Liver (tissue), 9 donors: Measurements from ENCODE around the gene CHML. TPM values are rescaled to one million over a fixed set of nuclear protein-coding genes. Genes with fewer than 3 reads are reported as not detected.

Experiments used
- DNase-seq: peaks from one replicate; pipeline ENCODE4 v3.0.0-alpha.2; 2017; ENCODE audit warnings: low spot score
- H3K27ac ChIP-seq, 2 donors: one replicate each; pipeline ENCODE4 v1.7.0; 2013; ENCODE audit warnings: inconsistent platforms in 2 of 2, low read length in 2 of 2, control low read depth in 1 of 2, low read depth in 1 of 2, mild to moderate bottlenecking in 1 of 2
- H3K27me3 ChIP-seq, 4 donors: one replicate each; pipeline versions ENCODE4 v1.6.1 to v1.7.0; 2013; ENCODE audit warnings: low read length in 3 of 4, inconsistent platforms in 1 of 4, mild to moderate bottlenecking in 1 of 4, moderate library complexity in 1 of 4; ENCODE audit not compliant: control insufficient read depth in 4 of 4, insufficient read depth in 4 of 4
- H3K36me3 ChIP-seq, 4 donors: one replicate each; pipeline versions ENCODE4 v1.6.1 to v1.7.0; 2013; ENCODE audit warnings: low read length in 3 of 4, mild to moderate bottlenecking in 3 of 4, low read depth in 1 of 4, moderate library complexity in 1 of 4; ENCODE audit not compliant: control insufficient read depth in 4 of 4, insufficient read depth in 3 of 4
- H3K4me1 ChIP-seq, 4 donors: one replicate each; pipeline versions ENCODE4 v1.6.1 to v1.7.0; 2013; ENCODE audit warnings: low read length in 3 of 4, mild to moderate bottlenecking in 3 of 4, moderate library complexity in 1 of 4; ENCODE audit not compliant: control insufficient read depth in 4 of 4, insufficient read depth in 4 of 4
- H3K4me3 ChIP-seq, 3 donors: one replicate each; pipeline versions ENCODE4 v1.6.1 to v1.7.0; 2013; ENCODE audit warnings: low read length in 3 of 3, control low read depth in 1 of 3, low read depth in 1 of 3, mild to moderate bottlenecking in 1 of 3
- H3K9ac ChIP-seq, 2 donors: one replicate each; pipeline ENCODE4 v1.7.0; 2013; ENCODE audit warnings: low read length in 2 of 2, mild to moderate bottlenecking in 2 of 2, moderate library complexity in 2 of 2, control low read depth in 1 of 2, low read depth in 1 of 2
- H3K9me3 ChIP-seq, 4 donors: one replicate each; pipeline versions ENCODE4 v1.6.1 to v1.7.0; 2013; ENCODE audit warnings: low read length in 3 of 4; ENCODE audit not compliant: control insufficient read depth in 4 of 4
- EGR1 ChIP-seq, 2 donors: IDR thresholded peaks; 2 replicates each; pipeline ENCODE4 v1.6.1; 2016 to 2018; ENCODE audit warnings: antibody characterized with exemption in 2 of 2, low read depth in 2 of 2
- FOXA2 ChIP-seq: IDR thresholded peaks from 2 replicates; pipeline ENCODE4 v1.6.1; 2016; ENCODE audit warnings: antibody characterized with exemption
- GABPA ChIP-seq, 2 donors: IDR thresholded peaks in 1 of 2; conservative IDR thresholded peaks in 1 of 2; 2 replicates each; pipeline ENCODE4 v1.6.1; 2016; ENCODE audit warnings: antibody characterized with exemption in 2 of 2, mild to moderate bottlenecking in 1 of 2, moderate library complexity in 1 of 2
- HNF4A ChIP-seq, 2 donors: conservative IDR thresholded peaks; 2 replicates each; pipeline ENCODE4 v1.6.1; 2016; ENCODE audit warnings: antibody characterized with exemption in 2 of 2, mild to moderate bottlenecking in 2 of 2
- HNF4G ChIP-seq: IDR thresholded peaks from 2 replicates; pipeline ENCODE4 v1.6.1; 2016; ENCODE audit warnings: antibody characterized with exemption
- JUND ChIP-seq, 2 donors: IDR thresholded peaks; 2 replicates each; pipeline ENCODE4 v1.6.1; 2016; ENCODE audit warnings: antibody characterized with exemption in 2 of 2
- MAX ChIP-seq: IDR thresholded peaks from 2 replicates; pipeline ENCODE4 v1.6.1; 2016; ENCODE audit warnings: antibody characterized with exemption
- NR2F2 ChIP-seq: IDR thresholded peaks from 2 replicates; pipeline ENCODE4 v1.6.1; 2016; ENCODE audit warnings: antibody characterized with exemption
- RAD21 ChIP-seq, 2 donors: IDR thresholded peaks; 2 replicates each; pipeline ENCODE4 v1.6.1; 2016; ENCODE audit warnings: antibody characterized with exemption in 2 of 2, mild to moderate bottlenecking in 2 of 2
- REST ChIP-seq: IDR thresholded peaks from 2 replicates; pipeline ENCODE4 v1.6.1; 2016; ENCODE audit warnings: antibody characterized with exemption, mild to moderate bottlenecking
- RXRA ChIP-seq, 2 donors: IDR thresholded peaks; 2 replicates each; pipeline ENCODE4 v1.6.1; 2017 to 2018; ENCODE audit warnings: antibody characterized with exemption in 2 of 2, mild to moderate bottlenecking in 1 of 2
- YY1 ChIP-seq: IDR thresholded peaks from 2 replicates; pipeline ENCODE4 v1.6.1; 2016; ENCODE audit warnings: antibody characterized with exemption, mild to moderate bottlenecking
- ZBTB33 ChIP-seq: IDR thresholded peaks from 2 replicates; pipeline ENCODE4 v1.6.1; 2016; ENCODE audit warnings: antibody characterized with exemption
- WGBS: extraction: QIAGEN DNeasy Blood & Tissue Kit; methylation state at CpG from one replicate; pipeline ENCODE4 v1.1.7; 2013; 5-methylcytosine and 5-hydroxymethylcytosine counted together
- polyA plus RNA-seq, 2 donors: library from polyadenylated mRNA; stranded (reverse) in 1 of 2; unstranded in 1 of 2; fragments of 200-250 nt in 1 of 2; fragments of >200 nt in 1 of 2; fragmentation: Nextera tagmentation in 1 of 2; extraction: Ambion mirVana in 1 of 2; gene quantifications; one replicate each; pipeline versions ENCODE4 v1.2.1 to v1.2.3, GENCODE V29; 2013 to 2015
- total RNA-seq, 2 donors: library from RNA; depleted of rRNA; stranded (reverse); fragments of >200 nt; gene quantifications; one replicate each; pipeline ENCODE4 v1.2.3, GENCODE V29; 2014
- donor health status: healthy.
- donor health status: healthy.
- donor health status: healthy.
- donor health status: healthy.
- donor health status: healthy.

The CHML gene
- total and polyA plus RNA-seq, 4 donors: 0.53 to 8.1 (median 3.3) TPM

- DNase-seq: no peak
- TF ChIP-seq REST (no peak), EGR1 (IDR thresholded peaks at IDR 0.05; ENCODE audit: low read depth in 2 of 2) (no peak), RXRA (IDR thresholded peaks at IDR 0.05) (no peak), HNF4G (no peak), MAX (no peak), GABPA (IDR thresholded peaks at IDR 0.05 in 1 of 2, conservative IDR thresholded peaks at IDR 0.05 in 1 of 2) (no peak), JUND (IDR thresholded peaks at IDR 0.05) (no peak), FOXA2 (no peak), RAD21 (IDR thresholded peaks at IDR 0.05) (no peak), HNF4A (conservative IDR thresholded peaks at IDR 0.05) (no peak), YY1 (no peak), NR2F2 (no peak)
- Histone ChIP-seq H3K9me3 (no peaks in the 10 kb centered on the region), H3K36me3 (peaks cover 1 to 35% (median 33%) of the 10 kb centered on the region in 4 donors), H3K27ac (no peak overlapping the region), H3K4me1 (no peaks in the 10 kb centered on the region), H3K9ac (no peak overlapping the region), H3K27me3 (no peaks in the 10 kb centered on the region), H3K4me3 (no peak overlapping the region)
- WGBS: 99% methylated on average over 1 of the region's 1 CpG
Measured at GRCh38 chr1:241593186-241593585, 47.0 kb downstream of the CHML start.

GRCh38 chr1:241592273-241592958, 47.8 kb downstream of the CHML start:
- TF ChIP-seq NR2F2: no peak
- TF ChIP-seq YY1: no peak
- TF ChIP-seq FOXA2: no peak
- TF ChIP-seq JUND (IDR thresholded peaks at IDR 0.05): no peak
- TF ChIP-seq EGR1 (IDR thresholded peaks at IDR 0.05; ENCODE audit: low read depth in 2 of 2): no peak
- TF ChIP-seq ZBTB33: no peak
- TF ChIP-seq RXRA (IDR thresholded peaks at IDR 0.05): no peak
- TF ChIP-seq RAD21 (IDR thresholded peaks at IDR 0.05): no peak
- 93% methylated on average over 3 of the region's 3 CpGs for WGBS
- DNase-seq: no peak
- Histone ChIP-seq H3K27me3 (no peaks in the 10 kb centered on the region), H3K9me3 (no peaks in the 10 kb centered on the region), H3K4me3 (no peak overlapping the region), H3K4me1 (no peaks in the 10 kb centered on the region), H3K27ac (no peak overlapping the region), H3K9ac (no peak overlapping the region), H3K36me3 (peaks cover 1 to 37% (median 34%) of the 10 kb centered on the region in 4 donors)
